Sigmoid colon (tissue), 7 donors: ENCODE data around the gene CKB. TPM values are rescaled to one million over a fixed set of nuclear protein-coding genes. Genes with fewer than 3 reads are reported as not detected.

Experiments used
- DNase-seq: peaks from one replicate; pipeline ENCODE4 v3.0.0-alpha.2; 2019
- H3K27ac ChIP-seq, 4 donors: fragments of 200-600 bp; sonication (generic); one replicate each; pipeline ENCODE4 v1.5.1; 2016 to 2019; ENCODE audit warnings: mild to moderate bottlenecking in 1 of 4
- H3K27me3 ChIP-seq, 3 donors: fragments of 200-600 bp; sonication (generic); one replicate each; pipeline ENCODE4 v1.5.1; 2019; ENCODE audit warnings: mild to moderate bottlenecking in 1 of 3
- H3K36me3 ChIP-seq, 4 donors: fragments of 200-600 bp; sonication (generic); one replicate each; pipeline ENCODE4 v1.5.1; 2016 to 2019
- H3K4me1 ChIP-seq, 4 donors: fragments of 200-600 bp; sonication (generic); one replicate each; pipeline ENCODE4 v1.5.1; 2017 to 2019
- H3K4me3 ChIP-seq, 4 donors: fragments of 200-600 bp; sonication (generic); one replicate each; pipeline ENCODE4 v1.5.1; 2017 to 2019; ENCODE audit warnings: mild to moderate bottlenecking in 2 of 4, moderate library complexity in 1 of 4
- H3K9me3 ChIP-seq, 4 donors: fragments of 200-600 bp in 3 of 4; sonication (generic) in 3 of 4; one replicate each; pipeline versions ENCODE4 v1.5.1 to v1.6.1; 2013 to 2019
- EP300 ChIP-seq, 4 donors: sonication (generic); formaldehyde crosslinking; IDR thresholded peaks; one replicate each; pipeline ENCODE4 v1.6.1; 2017; ENCODE audit warnings: antibody characterized with exemption in 4 of 4
- POLR2A ChIP-seq, 2 donors: fragments of 450-650 bp; IDR thresholded peaks; one replicate each; pipeline ENCODE4 v1.6.1; 2016; ENCODE audit warnings: antibody characterized with exemption in 2 of 2, mild to moderate bottlenecking in 2 of 2, moderate library complexity in 2 of 2
- POLR2AphosphoS5 ChIP-seq, 4 donors: sonication (generic); formaldehyde crosslinking; IDR thresholded peaks; one replicate each; pipeline ENCODE4 v1.6.1; 2017; ENCODE audit warnings: antibody characterized with exemption in 4 of 4
- WGBS, 2 donors: extraction: QIAGEN DNeasy Blood & Tissue Kit; methylation state at CpG; one replicate each; pipeline ENCODE4 v1.1.7; 2013; 5-methylcytosine and 5-hydroxymethylcytosine counted together
- intact Hi-C: fragments of 100-400 bp; cut with DNase I; formaldehyde crosslinking; loops from one replicate; pipeline ENCODE4 v1.15.1; 2023
- polyA plus RNA-seq, 3 donors: library from polyadenylated mRNA; stranded (reverse); fragments of 200-250 nt; gene quantifications; one replicate each; pipeline ENCODE4 v1.2.3, GENCODE V29; 2013
- total RNA-seq, 4 donors: library from RNA; depleted of rRNA; stranded (reverse); fragments of >200 nt; gene quantifications; one replicate each; pipeline ENCODE4 v1.1.0, GENCODE V29; 2016
- TF ChIP-seq, protein P1 (sequence below), 4 experiments: fragments of 450-650 bp in 3 of 4; fragments of 200-600 bp in 1 of 4; IDR thresholded peaks; one replicate each; pipeline ENCODE4 v1.5.1; 2016 to 2019; ENCODE audit warnings: antibody characterized with exemption in 4 of 4, mild to moderate bottlenecking in 3 of 4, moderate library complexity in 2 of 4
- donor health status: healthy with polysubstance abuse.
- donor health status: Bipolar disorder and iron deficiency.
- donor health status: healthy.

CKB gene
- total RNA-seq, result 1,000 to 10,000 TPM; 1,303 to 1,696 (median 1,494) TPM
- polyA plus RNA-seq, result 1,000 to 10,000 TPM in 2 of 3 donors, 100 to 1,000 TPM in 1; 905 to 2,176 (median 1,086) TPM

DNA sequence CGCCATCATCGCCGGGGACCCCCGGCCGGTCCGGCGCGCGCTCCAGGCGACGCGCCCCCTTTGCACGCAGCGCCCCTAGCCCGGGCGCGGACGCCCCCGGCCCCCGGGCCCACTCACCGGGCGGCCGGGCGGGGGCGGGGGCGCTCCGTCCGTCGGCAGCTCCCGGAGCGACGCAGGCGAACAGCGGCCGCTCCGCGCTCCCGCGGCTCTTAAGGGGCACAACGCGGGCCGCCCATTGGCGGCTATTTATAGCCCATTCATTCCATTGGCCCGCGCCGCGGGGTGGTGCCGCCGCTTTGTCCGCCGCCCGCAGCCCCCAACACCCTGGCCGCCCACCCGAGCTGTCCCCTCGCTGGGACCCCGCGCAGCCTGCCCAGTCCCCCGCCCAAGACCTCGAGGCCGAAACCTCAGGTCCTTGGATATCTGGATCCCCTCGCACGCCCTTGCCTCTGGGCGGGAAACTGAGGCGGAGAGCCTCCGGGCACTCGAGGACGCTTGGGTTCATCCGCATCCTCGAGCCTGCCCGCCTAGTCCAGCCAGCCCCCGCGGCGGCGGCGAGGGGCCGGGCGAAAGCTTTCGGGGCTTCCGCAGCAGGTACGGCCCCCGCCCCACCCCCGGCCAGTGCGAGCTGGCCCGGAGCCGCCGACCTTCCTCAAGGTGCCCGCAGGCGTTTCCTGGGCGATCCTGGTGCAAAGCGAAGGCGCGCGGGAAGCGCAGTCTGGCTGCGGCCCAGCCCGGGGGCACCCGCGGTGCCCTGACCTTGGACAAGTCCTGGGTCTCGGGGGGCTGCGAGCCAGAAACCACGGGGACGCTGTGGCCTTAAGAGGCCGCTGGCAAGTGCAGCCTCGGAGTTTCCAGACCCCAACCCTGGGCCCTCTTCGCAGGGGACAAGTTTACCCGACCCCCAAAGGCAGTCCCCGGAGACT, at the start of gene CKB:
CKB (minus strand) TSS at position 182 of the 926 bp plus-strand sequence. CDS start 337 bp downstream, outside the sequence.
- TF ChIP-seq POLR2AphosphoS5 (IDR thresholded peaks at IDR 0.05), result peak; percentile 80 to 95 (median 90)
- peak; percentile 26 to 37 for TF ChIP-seq POLR2A (IDR thresholded peaks at IDR 0.05)
- TF ChIP-seq, protein P1, sequence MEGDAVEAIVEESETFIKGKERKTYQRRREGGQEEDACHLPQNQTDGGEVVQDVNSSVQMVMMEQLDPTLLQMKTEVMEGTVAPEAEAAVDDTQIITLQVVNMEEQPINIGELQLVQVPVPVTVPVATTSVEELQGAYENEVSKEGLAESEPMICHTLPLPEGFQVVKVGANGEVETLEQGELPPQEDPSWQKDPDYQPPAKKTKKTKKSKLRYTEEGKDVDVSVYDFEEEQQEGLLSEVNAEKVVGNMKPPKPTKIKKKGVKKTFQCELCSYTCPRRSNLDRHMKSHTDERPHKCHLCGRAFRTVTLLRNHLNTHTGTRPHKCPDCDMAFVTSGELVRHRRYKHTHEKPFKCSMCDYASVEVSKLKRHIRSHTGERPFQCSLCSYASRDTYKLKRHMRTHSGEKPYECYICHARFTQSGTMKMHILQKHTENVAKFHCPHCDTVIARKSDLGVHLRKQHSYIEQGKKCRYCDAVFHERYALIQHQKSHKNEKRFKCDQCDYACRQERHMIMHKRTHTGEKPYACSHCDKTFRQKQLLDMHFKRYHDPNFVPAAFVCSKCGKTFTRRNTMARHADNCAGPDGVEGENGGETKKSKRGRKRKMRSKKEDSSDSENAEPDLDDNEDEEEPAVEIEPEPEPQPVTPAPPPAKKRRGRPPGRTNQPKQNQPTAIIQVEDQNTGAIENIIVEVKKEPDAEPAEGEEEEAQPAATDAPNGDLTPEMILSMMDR (IDR thresholded peaks at IDR 0.05), result no peak
- no peak for TF ChIP-seq EP300 (IDR thresholded peaks at IDR 0.05)
- no peaks in the 10 kb centered on the region for H3K27me3 ChIP-seq
- DNase-seq, result peak; percentile 93
- peak within 1 kb of the TSS; percentile 64 to 85 (median 78) for H3K4me3 ChIP-seq
- H3K27ac ChIP-seq, result peak within 1 kb of the TSS; percentile 86 to 98 (median 93)
- peaks cover 5 to 12% (median 11%) of the 10 kb centered on the region in 4 donors for H3K36me3 ChIP-seq
- intact Hi-C loops, result no loop called here
- H3K4me1 ChIP-seq, result peaks cover 0 to 77% (median 68%) of the 10 kb centered on the region in 4 donors
- H3K9me3 ChIP-seq, result no peaks in the 10 kb centered on the region
- 5 to 6% methylated on average over 107 of the region's 107 CpGs for WGBS, 2 donors

DNA sequence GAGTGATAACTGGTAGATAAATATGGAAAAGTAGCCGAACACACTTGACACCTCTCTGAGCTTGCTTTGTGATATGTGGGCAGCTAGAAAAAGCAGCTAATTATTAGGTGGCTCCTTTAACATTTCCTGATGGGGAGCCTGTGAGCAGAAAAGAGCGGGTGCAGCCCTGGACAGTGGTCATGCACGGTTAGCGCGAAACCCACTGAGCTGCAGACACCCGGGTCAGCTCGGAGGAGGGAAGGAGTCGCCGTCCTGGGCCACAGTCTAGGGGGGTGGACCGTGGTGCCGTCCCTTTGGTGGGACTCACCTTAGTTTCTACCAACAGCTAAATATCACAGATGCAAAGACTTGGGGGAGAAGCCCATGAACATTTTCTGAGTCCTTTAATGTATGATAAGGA, 46.8 kb upstream of the CKB start:
- WGBS, 2 donors, result 84 to 93% methylated on average over 11 of the region's 11 CpGs

DNA sequence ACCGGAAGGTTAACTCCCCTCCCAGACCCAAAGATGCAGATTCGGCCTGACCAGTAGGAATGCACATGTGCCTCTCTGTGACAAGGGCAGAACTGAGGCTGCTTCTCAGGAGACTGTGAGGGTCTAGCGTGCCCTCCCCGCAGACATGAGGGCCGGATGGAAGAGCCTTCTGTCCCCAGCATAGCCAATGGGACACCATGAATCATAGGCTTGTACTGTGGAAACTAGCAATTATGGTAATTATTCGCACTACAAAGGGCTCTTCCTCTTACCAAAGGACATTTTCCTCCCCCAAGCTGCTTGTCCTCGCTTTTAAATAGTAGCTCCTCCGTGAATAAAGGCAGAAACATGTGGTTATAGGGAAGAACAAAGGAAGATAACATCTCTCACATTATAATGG, 46.3 kb upstream of the CKB start:
- intact Hi-C loops, result no loop called here
- Histone ChIP-seq H3K36me3 (peaks cover 0 to 12% (median 2%) of the 10 kb centered on the region in 4 donors), H3K9me3 (no peaks in the 10 kb centered on the region), H3K27me3 (no peaks in the 10 kb centered on the region), H3K4me1 (peaks cover 0 to 17% (median 13%) of the 10 kb centered on the region in 4 donors), H3K4me3 (no peak overlapping the region), H3K27ac (no peak overlapping the region)
- WGBS, 2 donors, result 86 to 89% methylated on average over 8 of the region's 8 CpGs
- no peak for TF ChIP-seq POLR2A (IDR thresholded peaks at IDR 0.05)
- TF ChIP-seq, protein P1 (IDR thresholded peaks at IDR 0.05), result no peak
- no peak for TF ChIP-seq EP300 (IDR thresholded peaks at IDR 0.05)
- no peak for TF ChIP-seq POLR2AphosphoS5 (IDR thresholded peaks at IDR 0.05)
- DNase-seq, result no peak

More for the DNA sequence above, 46.8 kb upstream of the CKB start:
- intact Hi-C loops, result no loop called here
- Histone ChIP-seq H3K27ac (no peak overlapping the region), H3K4me3 (no peak overlapping the region), H3K9me3 (no peaks in the 10 kb centered on the region), H3K4me1 (peaks cover 0 to 13% (median 9%) of the 10 kb centered on the region in 4 donors), H3K36me3 (peaks cover 0 to 16% (median 4%) of the 10 kb centered on the region in 4 donors), H3K27me3 (no peaks in the 10 kb centered on the region)
- no peak for DNase-seq
- TF ChIP-seq POLR2AphosphoS5 (IDR thresholded peaks at IDR 0.05) (no peak), EP300 (IDR thresholded peaks at IDR 0.05) (no peak), POLR2A (IDR thresholded peaks at IDR 0.05) (no peak)
- TF ChIP-seq, protein P1 (IDR thresholded peaks at IDR 0.05), result no peak

DNA sequence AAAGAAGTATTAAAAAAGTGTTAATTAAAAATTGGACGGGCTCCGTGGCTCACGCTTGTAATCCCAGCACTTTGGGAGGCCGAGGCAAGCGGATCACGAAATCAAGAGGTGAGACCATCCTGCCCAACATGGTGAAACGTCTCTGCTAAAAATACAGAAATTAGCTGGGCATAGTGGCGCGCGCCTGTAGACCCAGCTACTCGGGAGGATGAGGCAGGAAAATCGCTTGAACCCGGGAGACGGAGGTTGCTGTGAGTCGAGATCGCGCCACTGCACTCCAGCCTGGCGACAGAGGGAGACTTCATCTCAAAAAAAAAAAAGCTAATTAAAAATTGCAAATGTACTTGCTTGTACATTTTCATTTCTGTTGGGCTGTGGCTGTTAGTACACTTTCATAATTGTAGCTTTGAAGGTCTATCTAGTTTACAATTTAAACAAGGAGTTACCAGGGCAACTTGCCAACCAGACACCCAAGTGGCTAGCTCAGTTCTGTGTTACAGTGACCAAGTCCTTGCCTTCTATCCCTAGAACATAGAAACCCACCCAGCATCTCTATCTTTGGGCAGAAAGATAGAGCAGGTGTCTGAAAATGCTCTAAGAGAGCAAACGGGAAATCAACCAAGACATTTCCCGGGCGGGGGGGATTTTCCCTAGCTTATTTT, 41.3 kb upstream of the CKB start:
- H3K4me1 ChIP-seq, result peaks cover 0 to 50% (median 45%) of the 10 kb centered on the region in 4 donors
- H3K9me3 ChIP-seq, result no peaks in the 10 kb centered on the region
- peaks cover 0 to 18% (median 4%) of the 10 kb centered on the region in 4 donors for H3K36me3 ChIP-seq
- WGBS, 2 donors, result 38 to 64% methylated on average over 21 of the region's 21 CpGs
- H3K27me3 ChIP-seq, result no peaks in the 10 kb centered on the region
- DNase-seq, result no peak
- peak overlapping the region; percentile 68 to 95 (median 92) for H3K4me3 ChIP-seq
- peak overlapping the region; percentile 91 to 98 (median 96) for H3K27ac ChIP-seq
- TF ChIP-seq, protein P1 (IDR thresholded peaks at IDR 0.05), result no peak
- TF ChIP-seq EP300 (IDR thresholded peaks at IDR 0.05) (no peak), POLR2AphosphoS5 (IDR thresholded peaks at IDR 0.05) (no peak), POLR2A (IDR thresholded peaks at IDR 0.05) (no peak)
- intact Hi-C loops, result no loop called here
